Right forelimb (tissue), 1 donor: Measurements from ENCODE around the gene FGA.

Experiments
- DNase-seq: peaks from one replicate; pipeline ENCODE4 v3.0.0-alpha.2; 2018

Gene FGA

GRCh38 chr4:154590329-154591006, at the start of gene FGA:
FGA (minus strand) TSS chr4:154590742; CDS start chr4:154590687, 55 bp downstream.
- DNase-seq = no peak

GRCh38 chr4:154634058-154634457, 43.5 kb upstream of the FGA start:
- no peak for DNase-seq

- DNase-seq = no peak
Observed at GRCh38 chr4:154631828-154632227, 41.3 kb upstream of the FGA start.

- no peak for DNase-seq
Observed at GRCh38 chr4:154630324-154630723, 39.8 kb upstream of the FGA start.

GRCh38 chr4:154626793-154627484, 36.4 kb upstream of the FGA start:
- DNase-seq = peak; percentile 71

GRCh38 chr4:154625971-154626370, 35.4 kb upstream of the FGA start:
- no peak for DNase-seq

- no peak for DNase-seq
Observed at GRCh38 chr4:154623995-154624394, 33.5 kb upstream of the FGA start.

GRCh38 chr4:154623436-154623835, 32.9 kb upstream of the FGA start:
- DNase-seq = no peak

GRCh38 chr4:154622598-154622997, 32.1 kb upstream of the FGA start:
- no peak for DNase-seq

- DNase-seq = no peak
Observed at GRCh38 chr4:154620111-154620510, 29.6 kb upstream of the FGA start.

GRCh38 chr4:154618708-154619315, 28.3 kb upstream of the FGA start:
- peak; percentile 51 for DNase-seq

GRCh38 chr4:154617820-154618317, 27.3 kb upstream of the FGA start:
- no peak for DNase-seq

GRCh38 chr4:154616731-154617130, 26.2 kb upstream of the FGA start:
- DNase-seq = no peak

GRCh38 chr4:154616287-154616686, 25.7 kb upstream of the FGA start:
- DNase-seq = no peak

GRCh38 chr4:154615211-154615610, 24.7 kb upstream of the FGA start:
- no peak for DNase-seq

GRCh38 chr4:154614306-154614705, 23.8 kb upstream of the FGA start:
- DNase-seq = no peak

- no peak for DNase-seq
Observed at GRCh38 chr4:154612472-154613414, 22.2 kb upstream of the FGA start, which contains the start of gene FGG. FGG (minus strand) TSS chr4:154612656; CDS start chr4:154612609, 47 bp downstream.

- DNase-seq = no peak
Observed at GRCh38 chr4:154611833-154612232, 21.3 kb upstream of the FGA start.

- DNase-seq = no peak
Observed at GRCh38 chr4:154610582-154610981, 20.0 kb upstream of the FGA start.

- no peak for DNase-seq
Observed at GRCh38 chr4:154609532-154609931, 19.0 kb upstream of the FGA start.

GRCh38 chr4:154608361-154609252, 18.1 kb upstream of the FGA start:
- DNase-seq = no peak
